SK-N-SH treated with all-trans-retinoic acid at 6 μM for 48 hours (cell line): Measurements from ENCODE around the gene ALDOC.

Source experiments
- CSDC2 ChIP-seq: fragments of 250-450 bp; sonication (Bioruptor Pico); IDR thresholded peaks from 2 replicates; pipeline ENCODE4 v1.5.0; 2020; ENCODE audit warnings: mild to moderate bottlenecking, moderate library complexity
- ISL1 ChIP-seq: fragments of 250-450 bp; sonication (Bioruptor Pico); IDR thresholded peaks from 2 replicates; pipeline ENCODE4 v2.1.2; 2022; ENCODE audit warnings: mild to moderate bottlenecking, moderate library complexity
- PATZ1 ChIP-seq: fragments of 250-450 bp; sonication (Bioruptor Pico); IDR thresholded peaks from 2 replicates; pipeline ENCODE4 v1.8.0; 2020; ENCODE audit warnings: mild to moderate bottlenecking, moderate library complexity, borderline replicate concordance
- PPARA ChIP-seq: fragments of 250-450 bp; sonication (Bioruptor Pico); IDR thresholded peaks from 2 replicates; pipeline ENCODE4 v1.5.0; 2020; ENCODE audit warnings: mild to moderate bottlenecking, borderline replicate concordance
- TCF4 ChIP-seq: fragments of 250-450 bp; sonication (Bioruptor Pico); IDR thresholded peaks from 2 replicates; pipeline ENCODE4 v1.8.0; 2021; ENCODE audit warnings: mild to moderate bottlenecking, moderate library complexity, borderline replicate concordance
- TOX ChIP-seq: fragments of 250-450 bp; sonication (Bioruptor Pico); IDR thresholded peaks from 2 replicates; pipeline ENCODE4 v1.8.0; 2021; ENCODE audit warnings: mild to moderate bottlenecking, moderate library complexity, borderline replicate concordance
- ZFP30 ChIP-seq: fragments of 450-650 bp; formaldehyde crosslinking; IDR thresholded peaks from 2 replicates; pipeline ENCODE4 v1.5.0; 2022; ENCODE audit warnings: mild to moderate bottlenecking, moderate library complexity
- ZNF565 ChIP-seq: fragments of 450-650 bp; formaldehyde crosslinking; conservative IDR thresholded peaks from 2 replicates; pipeline ENCODE4 v1.5.0; 2020; ENCODE audit warnings: low read depth, mild to moderate bottlenecking, moderate library complexity
- TF ChIP-seq, protein P1 (sequence below): fragments of 250-450 bp; sonication (Bioruptor Pico); IDR thresholded peaks from 2 replicates; pipeline ENCODE4 v1.5.1; 2021; ENCODE audit warnings: mild to moderate bottlenecking, moderate library complexity
- TF ChIP-seq, protein P2 (sequence below): fragments of 250-450 bp; sonication (Bioruptor Pico); IDR thresholded peaks from 2 replicates; pipeline ENCODE4 v1.5.1; 2020; ENCODE audit warnings: low read depth, mild to moderate bottlenecking, moderate library complexity
- TF ChIP-seq, protein P3 (sequence below): fragments of 250-450 bp; sonication (Bioruptor Pico); IDR thresholded peaks from 2 replicates; pipeline ENCODE4 v1.8.0; 2021; ENCODE audit warnings: low read depth, mild to moderate bottlenecking, moderate library complexity, borderline replicate concordance

DNA sequence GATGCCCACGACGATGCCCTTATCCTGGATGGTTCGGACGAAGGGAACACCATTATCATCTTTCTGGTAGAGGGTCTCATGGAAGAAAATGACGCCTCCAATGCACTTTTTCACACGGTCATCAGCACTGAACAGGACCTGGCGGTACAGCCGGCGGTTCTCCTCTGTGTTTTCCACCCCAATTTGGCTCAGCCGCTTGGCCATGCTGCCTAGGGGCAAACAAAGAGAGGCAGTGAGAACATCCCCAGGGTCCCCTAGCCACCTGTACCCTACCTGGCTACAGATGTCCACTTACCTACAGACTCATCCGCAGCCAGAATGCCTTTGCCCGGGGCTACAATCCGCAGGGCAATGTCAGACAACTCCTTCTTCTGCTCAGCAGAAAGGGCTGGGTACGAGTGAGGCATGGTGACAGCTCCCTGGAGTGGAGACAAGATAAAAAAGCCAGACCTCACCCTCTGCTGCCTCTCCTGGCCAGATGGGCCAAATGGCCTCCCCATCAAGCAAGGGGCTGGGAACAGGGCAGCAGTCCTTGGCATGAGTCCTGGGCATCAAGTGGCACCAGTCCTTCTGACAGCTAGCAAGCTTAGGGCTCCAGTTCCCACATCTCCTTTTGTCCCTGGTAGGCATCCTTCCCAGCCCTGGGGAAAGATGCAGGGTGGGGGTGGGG, 1.4 kb downstream of the ALDOC start:
- TF ChIP-seq TCF4 (CRISPR knock-in tag) (no peak), ZFP30 (CRISPR knock-in tag) (no peak), ZNF565 (no peak), PATZ1 (CRISPR knock-in tag) (no peak), PPARA (CRISPR knock-in tag) (no peak), ISL1 (CRISPR knock-in tag) (no peak), TOX (CRISPR knock-in tag) (no peak), CSDC2 (no peak)
- TF ChIP-seq, protein P1, sequence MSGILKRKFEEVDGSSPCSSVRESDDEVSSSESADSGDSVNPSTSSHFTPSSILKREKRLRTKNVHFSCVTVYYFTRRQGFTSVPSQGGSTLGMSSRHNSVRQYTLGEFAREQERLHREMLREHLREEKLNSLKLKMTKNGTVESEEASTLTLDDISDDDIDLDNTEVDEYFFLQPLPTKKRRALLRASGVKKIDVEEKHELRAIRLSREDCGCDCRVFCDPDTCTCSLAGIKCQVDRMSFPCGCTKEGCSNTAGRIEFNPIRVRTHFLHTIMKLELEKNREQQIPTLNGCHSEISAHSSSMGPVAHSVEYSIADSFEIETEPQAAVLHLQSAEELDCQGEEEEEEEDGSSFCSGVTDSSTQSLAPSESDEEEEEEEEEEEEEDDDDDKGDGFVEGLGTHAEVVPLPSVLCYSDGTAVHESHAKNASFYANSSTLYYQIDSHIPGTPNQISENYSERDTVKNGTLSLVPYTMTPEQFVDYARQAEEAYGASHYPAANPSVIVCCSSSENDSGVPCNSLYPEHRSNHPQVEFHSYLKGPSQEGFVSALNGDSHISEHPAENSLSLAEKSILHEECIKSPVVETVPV (CRISPR knock-in tag) = no peak
- TF ChIP-seq, protein P2, sequence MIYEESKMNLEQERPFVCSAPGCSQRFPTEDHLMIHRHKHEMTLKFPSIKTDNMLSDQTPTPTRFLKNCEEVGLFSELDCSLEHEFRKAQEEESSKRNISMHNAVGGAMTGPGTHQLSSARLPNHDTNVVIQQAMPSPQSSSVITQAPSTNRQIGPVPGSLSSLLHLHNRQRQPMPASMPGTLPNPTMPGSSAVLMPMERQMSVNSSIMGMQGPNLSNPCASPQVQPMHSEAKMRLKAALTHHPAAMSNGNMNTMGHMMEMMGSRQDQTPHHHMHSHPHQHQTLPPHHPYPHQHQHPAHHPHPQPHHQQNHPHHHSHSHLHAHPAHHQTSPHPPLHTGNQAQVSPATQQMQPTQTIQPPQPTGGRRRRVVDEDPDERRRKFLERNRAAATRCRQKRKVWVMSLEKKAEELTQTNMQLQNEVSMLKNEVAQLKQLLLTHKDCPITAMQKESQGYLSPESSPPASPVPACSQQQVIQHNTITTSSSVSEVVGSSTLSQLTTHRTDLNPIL (CRISPR knock-in tag) = no peak
- TF ChIP-seq, protein P3, sequence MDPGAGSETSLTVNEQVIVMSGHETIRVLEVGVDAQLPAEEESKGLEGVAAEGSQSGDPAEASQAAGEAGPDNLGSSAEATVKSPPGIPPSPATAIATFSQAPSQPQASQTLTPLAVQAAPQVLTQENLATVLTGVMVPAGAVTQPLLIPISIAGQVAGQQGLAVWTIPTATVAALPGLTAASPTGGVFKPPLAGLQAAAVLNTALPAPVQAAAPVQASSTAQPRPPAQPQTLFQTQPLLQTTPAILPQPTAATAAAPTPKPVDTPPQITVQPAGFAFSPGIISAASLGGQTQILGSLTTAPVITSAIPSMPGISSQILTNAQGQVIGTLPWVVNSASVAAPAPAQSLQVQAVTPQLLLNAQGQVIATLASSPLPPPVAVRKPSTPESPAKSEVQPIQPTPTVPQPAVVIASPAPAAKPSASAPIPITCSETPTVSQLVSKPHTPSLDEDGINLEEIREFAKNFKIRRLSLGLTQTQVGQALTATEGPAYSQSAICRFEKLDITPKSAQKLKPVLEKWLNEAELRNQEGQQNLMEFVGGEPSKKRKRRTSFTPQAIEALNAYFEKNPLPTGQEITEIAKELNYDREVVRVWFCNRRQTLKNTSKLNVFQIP (CRISPR knock-in tag) = no peak
